NT2/D1 (cell line): ENCODE measurements around the gene ATP8B3.

Source experiments
- SUZ12 ChIP-seq: IDR thresholded peaks from 2 replicates; pipeline ENCODE4 v1.6.1; 2011; ENCODE audit not compliant: insufficient read length, insufficient read depth; ENCODE audit errors: extremely low read depth
- YY1 ChIP-seq: IDR thresholded peaks from 2 replicates; pipeline ENCODE4 v1.6.1; 2011; ENCODE audit not compliant: insufficient read length, insufficient read depth
- ZNF274 ChIP-seq: IDR thresholded peaks from 2 replicates; pipeline ENCODE4 v1.6.1; 2011; ENCODE audit warnings: mild to moderate bottlenecking, low read depth, low read length

DNA sequence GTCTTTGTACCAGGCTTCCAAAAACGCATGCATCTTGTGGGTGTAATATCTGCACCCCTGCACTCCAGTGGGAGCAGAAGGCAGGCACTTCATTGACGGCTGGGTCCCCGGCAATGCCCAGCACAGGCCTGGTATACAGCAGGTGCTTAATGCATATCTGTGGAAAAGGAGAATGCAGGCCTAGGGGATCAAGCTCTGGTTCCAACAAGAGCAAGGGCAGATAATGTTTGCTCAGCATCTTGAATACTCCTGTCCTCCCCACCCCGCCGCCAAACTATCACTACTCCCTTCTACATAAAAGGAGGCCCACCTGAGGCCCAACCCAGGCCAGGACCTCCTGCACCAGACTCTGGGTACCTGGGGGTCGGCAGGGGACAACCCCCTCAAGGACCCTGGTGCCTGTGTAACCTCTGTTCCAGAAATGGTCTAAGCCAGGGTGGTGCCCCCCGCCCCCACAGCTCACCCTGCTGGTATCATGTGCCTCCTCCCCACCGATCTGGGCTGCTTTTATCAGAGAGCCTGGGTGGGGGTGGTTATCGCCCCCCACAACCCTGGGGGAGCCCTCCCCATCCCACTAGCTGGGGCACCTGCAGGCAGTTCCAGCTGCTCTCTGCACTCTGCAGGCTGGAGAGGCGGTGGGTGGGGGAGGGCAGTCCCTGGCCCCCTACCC lies 46.5 kb upstream of the ATP8B3 start:
- TF ChIP-seq ZNF274 (no peak), YY1 (no peak), SUZ12 (no peak)
